HepG2 (cell line): ENCODE measurements around the gene MAP3K2. TPM values are rescaled to one million over a fixed set of nuclear protein-coding genes. Genes with fewer than 3 reads are reported as not detected.

ENCODE experiments used
- ATAC-seq: fragments of 200-7000 bp; cut with Tn5 transposase; 3 replicates; pipeline ENCODE4 v1.9.1; 2020; ENCODE audit warnings: mild to moderate bottlenecking, moderate library complexity
- BruUV-seq: library from RNA; stranded (reverse); fragments of 400-500 nt; replicated peaks from 2 replicates; lab custom pipeline; 2021; lab: Mats Ljungman, UMichigan
- CTCF ChIA-PET: fragments of 300-600 bp; formaldehyde crosslinking; extraction: SDS; loops from one replicate; lab custom pipeline; 2021; ENCODE audit warnings: low total read pairs, inconsistent platforms, low intra/inter-chr PET ratio; lab: Yijun Ruan, JAX
- POLR2A ChIA-PET: fragments of 350-600 bp; sonication (Branson Sonifier 250); formaldehyde crosslinking; loops from one replicate; lab custom pipeline; 2020; ENCODE audit warnings: antibody characterized with exemption, inconsistent platforms; lab: Yijun Ruan, JAX
- DNase-seq: peaks from one replicate; pipeline ENCODE4 v3.0.0-alpha.2; 2015; ENCODE audit warnings: low spot score
- FAIRE-seq: peaks from 3 replicates; lab custom pipeline; 2011; peaks lifted over from hg19 to GRCh38; lab: Jason Lieb, UNC
- H2AFZ ChIP-seq: one replicate; pipeline ENCODE4 v1.6.1; 2011; ENCODE audit warnings: low read length, inconsistent platforms
- H3K27ac ChIP-seq: fragments of 300-600 bp; 3 replicates; pipeline ENCODE4 v1.8.0; 2011; ENCODE audit warnings: mixed run types, mild to moderate bottlenecking, mixed read lengths, low read length, inconsistent platforms; ENCODE audit not compliant: insufficient read depth; ENCODE audit errors: extremely low read length
- H3K27me3 ChIP-seq, 2 experiments: fragments of 200-600 bp in 1 of 2; 2 replicates in 1 of 2; 3 replicates in 1 of 2; pipeline versions ENCODE4 v1.6.0 to v1.8.0; 2011; ENCODE audit warnings: low read length in 2 of 2, mild to moderate bottlenecking in 2 of 2, moderate library complexity in 2 of 2, inconsistent platforms in 1 of 2; ENCODE audit not compliant: insufficient read depth in 2 of 2, control insufficient read depth in 1 of 2
- H3K36me3 ChIP-seq, 2 experiments: fragments of 200-600 bp in 1 of 2; replicated peaks in 1 of 2; 2 replicates in 1 of 2; 3 replicates in 1 of 2; pipeline versions ENCODE4 v1.5.1 to v1.8.0; 2011; ENCODE audit warnings: low read length in 2 of 2, inconsistent platforms in 1 of 2; ENCODE audit not compliant: insufficient read depth in 2 of 2, control insufficient read depth in 1 of 2
- H3K4me1 ChIP-seq: 2 replicates; pipeline ENCODE4 v1.5.1; 2012; ENCODE audit warnings: low read length, inconsistent platforms; ENCODE audit not compliant: insufficient read depth
- H3K4me2 ChIP-seq: 2 replicates; pipeline ENCODE4 v1.6.0; 2011; ENCODE audit warnings: low read depth, low read length, inconsistent platforms
- H3K4me3 ChIP-seq, 3 experiments: fragments of 200-600 bp in 1 of 3; sonication (generic), shearing (Covaris generic) in 1 of 3; replicated peaks in 1 of 3; 2 replicates each; pipeline ENCODE4 v1.5.1; 2011 to 2016; ENCODE audit warnings: low read length in 3 of 3, inconsistent platforms in 2 of 3, low read depth in 2 of 3, mild to moderate bottlenecking in 2 of 3, control low read depth in 1 of 3, mixed read lengths in 1 of 3; ENCODE audit not compliant: insufficient read depth in 1 of 3
- H3K79me2 ChIP-seq: one replicate; pipeline ENCODE4 v1.6.1; 2011; ENCODE audit warnings: low read length, inconsistent platforms; ENCODE audit not compliant: insufficient read depth
- H3K9ac ChIP-seq: 2 replicates; pipeline ENCODE4 v1.6.0; 2011; ENCODE audit warnings: mild to moderate bottlenecking, low read depth, low read length, inconsistent platforms; ENCODE audit not compliant: insufficient read depth
- H3K9me3 ChIP-seq: 2 replicates; pipeline ENCODE4 v1.5.1; 2012; ENCODE audit warnings: mild to moderate bottlenecking, low read length
- H4K20me1 ChIP-seq: 2 replicates; pipeline ENCODE4 v1.6.0; 2011; ENCODE audit warnings: inconsistent platforms, mild to moderate bottlenecking, low read length, moderate library complexity; ENCODE audit not compliant: insufficient read depth
- FOSL2 ChIP-seq: sonication (generic); formaldehyde crosslinking; IDR thresholded peaks from 2 replicates; pipeline ENCODE4 v1.4.0; 2020; ENCODE audit warnings: missing genetic modification reagents
- HMGA1 ChIP-seq: sonication (generic); formaldehyde crosslinking; conservative IDR thresholded peaks from 2 replicates; pipeline ENCODE4 v1.4.0; 2020; ENCODE audit warnings: missing genetic modification reagents
- MEF2D ChIP-seq: sonication (generic); formaldehyde crosslinking; IDR thresholded peaks from 2 replicates; pipeline ENCODE4 v1.5.1; 2020; ENCODE audit warnings: mild to moderate bottlenecking, missing genetic modification reagents
- POLR2AphosphoS5 ChIP-seq: IDR thresholded peaks from 2 replicates; pipeline ENCODE4 v1.6.1; 2012; ENCODE audit warnings: low read depth, low read length
- PPARG ChIP-seq: conservative IDR thresholded peaks from 2 replicates; pipeline ENCODE4 v1.6.1; 2016; ENCODE audit warnings: missing biosample characterization, missing genetic modification reagents
- SMAD3 ChIP-seq: sonication (generic); formaldehyde crosslinking; IDR thresholded peaks from 2 replicates; pipeline ENCODE4 v1.4.0; 2020; ENCODE audit warnings: missing genetic modification reagents
- TBX2 ChIP-seq: sonication (generic); formaldehyde crosslinking; IDR thresholded peaks from 2 replicates; pipeline ENCODE4 v1.5.0; 2020; ENCODE audit warnings: missing genetic modification reagents, mild to moderate bottlenecking, borderline replicate concordance
- TP53 ChIP-seq: sonication (generic); formaldehyde crosslinking; conservative IDR thresholded peaks from 2 replicates; pipeline ENCODE4 v1.4.0; 2020; ENCODE audit warnings: missing genetic modification reagents
- ZBTB42 ChIP-seq: sonication (generic); formaldehyde crosslinking; IDR thresholded peaks from 2 replicates; pipeline ENCODE4 v1.5.0; 2020; ENCODE audit warnings: mild to moderate bottlenecking, missing genetic modification reagents
- ZNF317 ChIP-seq: sonication (generic); formaldehyde crosslinking; IDR thresholded peaks from 2 replicates; pipeline ENCODE4 v1.5.0; 2020; ENCODE audit warnings: mild to moderate bottlenecking, missing genetic modification reagents
- ZNF773 ChIP-seq: sonication (generic); formaldehyde crosslinking; IDR thresholded peaks from 2 replicates; pipeline ENCODE4 v1.4.0; 2020; ENCODE audit warnings: missing genetic modification reagents, borderline replicate concordance
- WGBS: methylation state at CpG from one replicate; pipeline ENCODE4 v1.1.6; 2017; ENCODE audit warnings: low lambda C conversion rate; 5-methylcytosine and 5-hydroxymethylcytosine counted together
- in situ Hi-C: cut with HindIII; loops from 2 replicates; pipeline ENCODE4 v1.10.0; 2017; ENCODE audit warnings: low pct_unique_long_range_greater_than_20kb; ENCODE audit not compliant: extremely low pct_ligation_motif_present
- intact Hi-C: fragments of 100-400 bp; cut with micrococcal nuclease; formaldehyde crosslinking; loops from one replicate; pipeline ENCODE4 v1.10.0; 2022; ENCODE audit not compliant: unreplicated experiment
- polyA plus RNA-seq, 8 experiments: library from polyadenylated mRNA; depleted of rRNA in 3 of 8; stranded (reverse) in 7 of 8; unstranded in 1 of 8; fragments of >200 nt; fragmentation: Illumina TruSeq in 4 of 8; extraction: Trizol in 4 of 8; gene quantifications; 2 replicates each; pipeline versions ENCODE4 v1.2.1 to v1.2.3, GENCODE V29; 2011 to 2016; ENCODE audit warnings: low read depth in 4 of 8, missing spikeins in 1 of 8, mixed read lengths in 1 of 8; ENCODE audit not compliant: insufficient read depth in 1 of 8
- total RNA-seq, 5 experiments: library from RNA; depleted of rRNA; stranded (reverse); fragments of >200 nt; fragmentation: Illumina TruSeq; extraction: Trizol; gene quantifications; 2 replicates each; pipeline ENCODE4 v1.2.3, GENCODE V29; 2016; ENCODE audit warnings: low read depth in 1 of 5
- TF ChIP-seq, protein P1 (sequence below): sonication (generic); formaldehyde crosslinking; IDR thresholded peaks from 2 replicates; pipeline ENCODE4 v1.4.0; 2020; ENCODE audit warnings: mild to moderate bottlenecking, low read depth, missing genetic modification reagents
- TF ChIP-seq, protein P2 (sequence below): sonication (generic); formaldehyde crosslinking; IDR thresholded peaks from 2 replicates; pipeline ENCODE4 v1.4.0; 2020; ENCODE audit warnings: missing genetic modification reagents; ENCODE audit errors: not compliant biosample characterization
- TF ChIP-seq, protein P3 (sequence below): sonication (generic); formaldehyde crosslinking; IDR thresholded peaks from 2 replicates; pipeline ENCODE4 v1.4.0; 2020; ENCODE audit warnings: mild to moderate bottlenecking, missing genetic modification reagents
- TF ChIP-seq, protein P4 (sequence below): IDR thresholded peaks from 2 replicates; pipeline ENCODE4 v1.6.1; 2016; ENCODE audit warnings: low read depth, missing genetic modification reagents, missing compliant biosample characterization

MAP3K2 gene
- total and polyA plus RNA-seq, 2 of the 13 experiments (the other 11 are each of a cell fraction or from before 2014, with no cell fraction given): 12.2 to 37.2 TPM

DNA sequence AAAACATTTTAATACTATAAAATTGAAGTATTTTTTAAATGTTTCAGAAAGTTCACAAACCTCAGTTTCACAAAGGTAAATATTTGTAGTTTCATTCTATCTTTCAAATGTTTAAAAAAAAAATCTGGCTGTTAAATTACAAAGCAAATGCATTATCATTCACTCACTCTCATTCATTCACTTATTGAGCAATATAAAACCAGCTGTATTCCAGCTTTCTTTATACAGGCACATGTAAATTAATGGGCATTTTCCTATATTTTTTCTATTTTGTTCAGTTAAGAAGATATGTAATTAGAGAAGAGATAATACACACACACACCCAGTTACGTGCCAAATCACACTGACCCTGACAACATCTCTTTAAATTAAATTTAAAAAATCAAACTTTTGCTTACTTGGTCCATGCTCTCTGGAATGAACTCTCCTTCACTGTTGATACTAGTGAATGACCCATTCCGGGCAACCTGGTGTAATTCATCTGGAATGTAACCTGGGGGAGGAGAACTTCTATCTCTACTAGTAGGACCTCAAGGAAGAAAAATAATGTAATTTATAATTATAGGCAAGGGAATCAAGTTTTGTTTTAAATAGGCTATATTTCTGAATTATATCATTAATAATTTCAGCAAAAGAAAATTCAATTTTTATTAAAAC is 61.4 kb downstream of the MAP3K2 start:
- no peak overlapping the region for H3K27ac ChIP-seq
- no peaks in the 10 kb centered on the region for H3K79me2 ChIP-seq
- POLR2A ChIA-PET: interaction anchor here (1.0 kb wide), 1 partner anchor 128 kb away, joined by 3 read pairs; no protein-coding TSS in a partner anchor
- BruUV-seq: no TSS peak
- no peaks in the 10 kb centered on the region for H3K27me3 ChIP-seq
- CTCF ChIA-PET: interaction anchor here (1.2 to 4.5 kb wide), 2 partner anchors 127 to 153 kb away, joined by 4 to 54 read pairs; no protein-coding TSS in a partner anchor
- peaks cover 9 to 41% of the 10 kb centered on the region in 2 experiments for H3K36me3 ChIP-seq
- no peaks in the 10 kb centered on the region for H3K9me3 ChIP-seq
- no peak overlapping the region for H3K9ac ChIP-seq
- intact Hi-C loops: no loop called here
- FAIRE-seq: no peak
- H3K4me1 ChIP-seq: peaks cover 3% of the 10 kb centered on the region
- no peaks in the 10 kb centered on the region for H4K20me1 ChIP-seq
- TF ChIP-seq, protein P1, sequence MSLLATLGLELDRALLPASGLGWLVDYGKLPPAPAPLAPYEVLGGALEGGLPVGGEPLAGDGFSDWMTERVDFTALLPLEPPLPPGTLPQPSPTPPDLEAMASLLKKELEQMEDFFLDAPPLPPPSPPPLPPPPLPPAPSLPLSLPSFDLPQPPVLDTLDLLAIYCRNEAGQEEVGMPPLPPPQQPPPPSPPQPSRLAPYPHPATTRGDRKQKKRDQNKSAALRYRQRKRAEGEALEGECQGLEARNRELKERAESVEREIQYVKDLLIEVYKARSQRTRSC (CRISPR knock-in tag): no peak
- TF ChIP-seq ZNF773 (CRISPR knock-in tag) (no peak), PPARG (CRISPR knock-in tag) (no peak), POLR2AphosphoS5 (no peak), TP53 (CRISPR knock-in tag) (no peak), HMGA1 (CRISPR knock-in tag) (no peak), MEF2D (CRISPR knock-in tag) (no peak), ZNF317 (CRISPR knock-in tag) (no peak), ZBTB42 (no peak), SMAD3 (CRISPR knock-in tag) (no peak), TBX2 (CRISPR knock-in tag) (no peak), FOSL2 (CRISPR knock-in tag) (no peak)
- TF ChIP-seq, protein P2, sequence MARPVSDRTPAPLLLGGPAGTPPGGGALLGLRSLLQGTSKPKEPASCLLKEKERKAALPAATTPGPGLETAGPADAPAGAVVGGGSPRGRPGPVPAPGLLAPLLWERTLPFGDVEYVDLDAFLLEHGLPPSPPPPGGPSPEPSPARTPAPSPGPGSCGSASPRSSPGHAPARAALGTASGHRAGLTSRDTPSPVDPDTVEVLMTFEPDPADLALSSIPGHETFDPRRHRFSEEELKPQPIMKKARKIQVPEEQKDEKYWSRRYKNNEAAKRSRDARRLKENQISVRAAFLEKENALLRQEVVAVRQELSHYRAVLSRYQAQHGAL (CRISPR knock-in tag): no peak
- TF ChIP-seq, protein P3, sequence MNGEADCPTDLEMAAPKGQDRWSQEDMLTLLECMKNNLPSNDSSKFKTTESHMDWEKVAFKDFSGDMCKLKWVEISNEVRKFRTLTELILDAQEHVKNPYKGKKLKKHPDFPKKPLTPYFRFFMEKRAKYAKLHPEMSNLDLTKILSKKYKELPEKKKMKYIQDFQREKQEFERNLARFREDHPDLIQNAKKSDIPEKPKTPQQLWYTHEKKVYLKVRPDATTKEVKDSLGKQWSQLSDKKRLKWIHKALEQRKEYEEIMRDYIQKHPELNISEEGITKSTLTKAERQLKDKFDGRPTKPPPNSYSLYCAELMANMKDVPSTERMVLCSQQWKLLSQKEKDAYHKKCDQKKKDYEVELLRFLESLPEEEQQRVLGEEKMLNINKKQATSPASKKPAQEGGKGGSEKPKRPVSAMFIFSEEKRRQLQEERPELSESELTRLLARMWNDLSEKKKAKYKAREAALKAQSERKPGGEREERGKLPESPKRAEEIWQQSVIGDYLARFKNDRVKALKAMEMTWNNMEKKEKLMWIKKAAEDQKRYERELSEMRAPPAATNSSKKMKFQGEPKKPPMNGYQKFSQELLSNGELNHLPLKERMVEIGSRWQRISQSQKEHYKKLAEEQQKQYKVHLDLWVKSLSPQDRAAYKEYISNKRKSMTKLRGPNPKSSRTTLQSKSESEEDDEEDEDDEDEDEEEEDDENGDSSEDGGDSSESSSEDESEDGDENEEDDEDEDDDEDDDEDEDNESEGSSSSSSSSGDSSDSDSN (CRISPR knock-in tag): no peak
- TF ChIP-seq, protein P4, sequence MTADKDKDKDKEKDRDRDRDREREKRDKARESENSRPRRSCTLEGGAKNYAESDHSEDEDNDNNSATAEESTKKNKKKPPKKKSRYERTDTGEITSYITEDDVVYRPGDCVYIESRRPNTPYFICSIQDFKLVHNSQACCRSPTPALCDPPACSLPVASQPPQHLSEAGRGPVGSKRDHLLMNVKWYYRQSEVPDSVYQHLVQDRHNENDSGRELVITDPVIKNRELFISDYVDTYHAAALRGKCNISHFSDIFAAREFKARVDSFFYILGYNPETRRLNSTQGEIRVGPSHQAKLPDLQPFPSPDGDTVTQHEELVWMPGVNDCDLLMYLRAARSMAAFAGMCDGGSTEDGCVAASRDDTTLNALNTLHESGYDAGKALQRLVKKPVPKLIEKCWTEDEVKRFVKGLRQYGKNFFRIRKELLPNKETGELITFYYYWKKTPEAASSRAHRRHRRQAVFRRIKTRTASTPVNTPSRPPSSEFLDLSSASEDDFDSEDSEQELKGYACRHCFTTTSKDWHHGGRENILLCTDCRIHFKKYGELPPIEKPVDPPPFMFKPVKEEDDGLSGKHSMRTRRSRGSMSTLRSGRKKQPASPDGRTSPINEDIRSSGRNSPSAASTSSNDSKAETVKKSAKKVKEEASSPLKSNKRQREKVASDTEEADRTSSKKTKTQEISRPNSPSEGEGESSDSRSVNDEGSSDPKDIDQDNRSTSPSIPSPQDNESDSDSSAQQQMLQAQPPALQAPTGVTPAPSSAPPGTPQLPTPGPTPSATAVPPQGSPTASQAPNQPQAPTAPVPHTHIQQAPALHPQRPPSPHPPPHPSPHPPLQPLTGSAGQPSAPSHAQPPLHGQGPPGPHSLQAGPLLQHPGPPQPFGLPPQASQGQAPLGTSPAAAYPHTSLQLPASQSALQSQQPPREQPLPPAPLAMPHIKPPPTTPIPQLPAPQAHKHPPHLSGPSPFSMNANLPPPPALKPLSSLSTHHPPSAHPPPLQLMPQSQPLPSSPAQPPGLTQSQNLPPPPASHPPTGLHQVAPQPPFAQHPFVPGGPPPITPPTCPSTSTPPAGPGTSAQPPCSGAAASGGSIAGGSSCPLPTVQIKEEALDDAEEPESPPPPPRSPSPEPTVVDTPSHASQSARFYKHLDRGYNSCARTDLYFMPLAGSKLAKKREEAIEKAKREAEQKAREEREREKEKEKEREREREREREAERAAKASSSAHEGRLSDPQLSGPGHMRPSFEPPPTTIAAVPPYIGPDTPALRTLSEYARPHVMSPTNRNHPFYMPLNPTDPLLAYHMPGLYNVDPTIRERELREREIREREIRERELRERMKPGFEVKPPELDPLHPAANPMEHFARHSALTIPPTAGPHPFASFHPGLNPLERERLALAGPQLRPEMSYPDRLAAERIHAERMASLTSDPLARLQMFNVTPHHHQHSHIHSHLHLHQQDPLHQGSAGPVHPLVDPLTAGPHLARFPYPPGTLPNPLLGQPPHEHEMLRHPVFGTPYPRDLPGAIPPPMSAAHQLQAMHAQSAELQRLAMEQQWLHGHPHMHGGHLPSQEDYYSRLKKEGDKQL (CRISPR knock-in tag): no peak
- H3K4me3 ChIP-seq: no peak overlapping the region
- in situ Hi-C loops: loop anchor here (5.0 kb wide), 1 partner anchor 126 kb away; no protein-coding TSS in a partner anchor
- H3K4me2 ChIP-seq: no peak overlapping the region
- no peak overlapping the region for H2AFZ ChIP-seq
- DNase-seq: peak; percentile 13
- ATAC-seq: no peak
- 82% methylated on average over 2 of the region's 2 CpGs for WGBS
